ENCODE measurements around the gene NCAPD2.

NCAPD2 gene

GRCh38 chr12:6554168-6555017 lies 60.5 kb downstream of the NCAPD2 start (continued):
- TF ChIP-seq, protein P1, sequence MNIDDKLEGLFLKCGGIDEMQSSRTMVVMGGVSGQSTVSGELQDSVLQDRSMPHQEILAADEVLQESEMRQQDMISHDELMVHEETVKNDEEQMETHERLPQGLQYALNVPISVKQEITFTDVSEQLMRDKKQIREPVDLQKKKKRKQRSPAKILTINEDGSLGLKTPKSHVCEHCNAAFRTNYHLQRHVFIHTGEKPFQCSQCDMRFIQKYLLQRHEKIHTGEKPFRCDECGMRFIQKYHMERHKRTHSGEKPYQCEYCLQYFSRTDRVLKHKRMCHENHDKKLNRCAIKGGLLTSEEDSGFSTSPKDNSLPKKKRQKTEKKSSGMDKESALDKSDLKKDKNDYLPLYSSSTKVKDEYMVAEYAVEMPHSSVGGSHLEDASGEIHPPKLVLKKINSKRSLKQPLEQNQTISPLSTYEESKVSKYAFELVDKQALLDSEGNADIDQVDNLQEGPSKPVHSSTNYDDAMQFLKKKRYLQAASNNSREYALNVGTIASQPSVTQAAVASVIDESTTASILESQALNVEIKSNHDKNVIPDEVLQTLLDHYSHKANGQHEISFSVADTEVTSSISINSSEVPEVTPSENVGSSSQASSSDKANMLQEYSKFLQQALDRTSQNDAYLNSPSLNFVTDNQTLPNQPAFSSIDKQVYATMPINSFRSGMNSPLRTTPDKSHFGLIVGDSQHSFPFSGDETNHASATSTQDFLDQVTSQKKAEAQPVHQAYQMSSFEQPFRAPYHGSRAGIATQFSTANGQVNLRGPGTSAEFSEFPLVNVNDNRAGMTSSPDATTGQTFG (tag by site-specific recombination; IDR thresholded peaks at IDR 0.05; ENCODE audit: borderline replicate concordance): no peak
- TF ChIP-seq ZNF16 (tag by site-specific recombination; IDR thresholded peaks at IDR 0.05; ENCODE audit: low read depth) (no peak), ZNF629 (tag by site-specific recombination; IDR thresholded peaks at IDR 0.05) (peak; percentile 29; the same call in 1 of the 2 replicates), TCF7L2 (IDR thresholded peaks at IDR 0.05; ENCODE audit: borderline replicate concordance, low read depth, low read length) (peak; percentile 95), ZNF549 (tag by site-specific recombination; IDR thresholded peaks at IDR 0.05) (no peak), ZNF600 (tag by site-specific recombination; IDR thresholded peaks at IDR 0.05) (peak; percentile 99), ZNF621 (tag by site-specific recombination; IDR thresholded peaks at IDR 0.05) (no peak), ZSCAN23 (tag by site-specific recombination; IDR thresholded peaks at IDR 0.05) (no peak), KLF7 (tag by site-specific recombination; IDR thresholded peaks at IDR 0.05; ENCODE audit: borderline replicate concordance) (no peak), ZNF239 (tag by site-specific recombination; IDR thresholded peaks at IDR 0.05) (no peak), ZNF830 (tag by site-specific recombination; IDR thresholded peaks at IDR 0.05; ENCODE audit: low read depth) (no peak), ZNF157 (tag by site-specific recombination; IDR thresholded peaks at IDR 0.05) (no peak), BCL6B (tag by site-specific recombination; IDR thresholded peaks at IDR 0.05) (no peak), SCRT1 (tag by site-specific recombination; IDR thresholded peaks at IDR 0.05; ENCODE audit: borderline replicate concordance) (no peak), ZNF776 (tag by site-specific recombination; IDR thresholded peaks at IDR 0.05; ENCODE audit: borderline replicate concordance) (no peak), ZNF19 (tag by site-specific recombination; IDR thresholded peaks at IDR 0.05; ENCODE audit: low read depth) (no peak), ZNF792 (tag by site-specific recombination; IDR thresholded peaks at IDR 0.05) (no peak), ZNF677 (tag by site-specific recombination; IDR thresholded peaks at IDR 0.05) (no peak), KLF1 (tag by site-specific recombination; IDR thresholded peaks at IDR 0.05) (no peak), ZNF660 (tag by site-specific recombination; IDR thresholded peaks at IDR 0.05) (no peak), ZNF10 (tag by site-specific recombination; IDR thresholded peaks at IDR 0.05) (0 out of 2 replicates have a peak, but pooled peaks have one; percentile 60), ZBTB20 (tag by site-specific recombination; IDR thresholded peaks at IDR 0.05) (peak; percentile 81), ZNF585B (tag by site-specific recombination; IDR thresholded peaks at IDR 0.05) (no peak), ZNF571 (tag by site-specific recombination; IDR thresholded peaks at IDR 0.05) (no peak), ZNF140 (tag by site-specific recombination; IDR thresholded peaks at IDR 0.05) (no peak), ZIC2 (tag by site-specific recombination; IDR thresholded peaks at IDR 0.05) (peak; percentile 67), ZNF658 (tag by site-specific recombination; IDR thresholded peaks at IDR 0.05) (no peak), ZNF155 (tag by site-specific recombination; IDR thresholded peaks at IDR 0.05) (no peak), ZNF2 (tag by site-specific recombination; IDR thresholded peaks at IDR 0.05) (no peak), ZNF23 (tag by site-specific recombination; IDR thresholded peaks at IDR 0.05; ENCODE audit: borderline replicate concordance) (no peak), ZSCAN30 (tag by site-specific recombination; IDR thresholded peaks at IDR 0.05) (no peak), ZNF558 (tag by site-specific recombination; IDR thresholded peaks at IDR 0.05) (no peak)
- TF ChIP-seq, protein P2, sequence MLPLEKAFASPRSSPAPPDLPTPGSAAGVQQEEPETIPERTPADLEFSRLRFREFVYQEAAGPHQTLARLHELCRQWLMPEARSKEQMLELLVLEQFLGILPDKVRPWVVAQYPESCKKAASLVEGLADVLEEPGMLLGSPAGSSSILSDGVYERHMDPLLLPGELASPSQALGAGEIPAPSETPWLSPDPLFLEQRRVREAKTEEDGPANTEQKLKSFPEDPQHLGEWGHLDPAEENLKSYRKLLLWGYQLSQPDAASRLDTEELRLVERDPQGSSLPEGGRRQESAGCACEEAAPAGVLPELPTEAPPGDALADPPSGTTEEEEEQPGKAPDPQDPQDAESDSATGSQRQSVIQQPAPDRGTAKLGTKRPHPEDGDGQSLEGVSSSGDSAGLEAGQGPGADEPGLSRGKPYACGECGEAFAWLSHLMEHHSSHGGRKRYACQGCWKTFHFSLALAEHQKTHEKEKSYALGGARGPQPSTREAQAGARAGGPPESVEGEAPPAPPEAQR (tag by site-specific recombination; IDR thresholded peaks at IDR 0.05): no peak
- TF ChIP-seq, protein P3, sequence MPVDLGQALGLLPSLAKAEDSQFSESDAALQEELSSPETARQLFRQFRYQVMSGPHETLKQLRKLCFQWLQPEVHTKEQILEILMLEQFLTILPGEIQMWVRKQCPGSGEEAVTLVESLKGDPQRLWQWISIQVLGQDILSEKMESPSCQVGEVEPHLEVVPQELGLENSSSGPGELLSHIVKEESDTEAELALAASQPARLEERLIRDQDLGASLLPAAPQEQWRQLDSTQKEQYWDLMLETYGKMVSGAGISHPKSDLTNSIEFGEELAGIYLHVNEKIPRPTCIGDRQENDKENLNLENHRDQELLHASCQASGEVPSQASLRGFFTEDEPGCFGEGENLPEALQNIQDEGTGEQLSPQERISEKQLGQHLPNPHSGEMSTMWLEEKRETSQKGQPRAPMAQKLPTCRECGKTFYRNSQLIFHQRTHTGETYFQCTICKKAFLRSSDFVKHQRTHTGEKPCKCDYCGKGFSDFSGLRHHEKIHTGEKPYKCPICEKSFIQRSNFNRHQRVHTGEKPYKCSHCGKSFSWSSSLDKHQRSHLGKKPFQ (tag by site-specific recombination; IDR thresholded peaks at IDR 0.05): no peak
- TF ChIP-seq, protein P4, sequence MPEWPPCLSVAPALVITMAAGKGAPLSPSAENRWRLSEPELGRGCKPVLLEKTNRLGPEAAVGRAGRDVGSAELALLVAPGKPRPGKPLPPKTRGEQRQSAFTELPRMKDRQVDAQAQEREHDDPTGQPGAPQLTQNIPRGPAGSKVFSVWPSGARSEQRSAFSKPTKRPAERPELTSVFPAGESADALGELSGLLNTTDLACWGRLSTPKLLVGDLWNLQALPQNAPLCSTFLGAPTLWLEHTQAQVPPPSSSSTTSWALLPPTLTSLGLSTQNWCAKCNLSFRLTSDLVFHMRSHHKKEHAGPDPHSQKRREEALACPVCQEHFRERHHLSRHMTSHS (tag by site-specific recombination; IDR thresholded peaks at IDR 0.05): no peak
